ENCODE results near the gene SEL1L3.

Gene SEL1L3

DNA sequence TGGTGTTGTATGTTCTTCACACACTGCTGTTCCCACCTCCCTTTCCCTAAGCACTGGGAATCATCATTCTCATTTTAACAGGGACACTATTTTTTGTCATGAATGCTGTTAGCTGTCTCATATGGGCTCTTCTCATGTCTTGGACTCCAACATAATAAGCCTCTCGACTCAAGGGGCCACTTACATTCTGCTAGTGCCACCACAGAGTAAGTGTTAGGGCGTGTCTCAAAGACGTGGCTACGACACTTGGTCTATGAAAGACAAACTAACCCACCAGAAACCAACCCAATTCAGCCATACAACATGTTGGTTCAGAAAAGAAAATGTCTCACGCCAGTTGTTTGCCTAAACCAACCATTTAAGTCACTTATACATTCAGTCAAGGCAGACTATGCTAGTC is 32.2 kb downstream of the SEL1L3 start:
- Histone ChIP-seq H3K4me3 (ENCODE audit: low read depth, low read length) (no peak overlapping the region), H3K36me3 (ENCODE audit: control insufficient read depth, insufficient read depth, low read length) (peaks cover 5% of the 10 kb centered on the region; the same call in 1 of the 2 replicates), H3K27me3 (ENCODE audit: control insufficient read depth, insufficient read depth, low read length) (no peaks in the 10 kb centered on the region), H3K4me1 (ENCODE audit: control insufficient read depth, insufficient read depth, low read length) (no peaks in the 10 kb centered on the region; the same call in 1 of the 2 replicates), H3K9ac (ENCODE audit: low read length) (no peak overlapping the region), H3K9me3 (ENCODE audit: control insufficient read depth, insufficient read depth, low read depth, low read length) (no peaks in the 10 kb centered on the region), H3K27ac (ENCODE audit: low read depth, low read length) (no peak overlapping the region)

DNA sequence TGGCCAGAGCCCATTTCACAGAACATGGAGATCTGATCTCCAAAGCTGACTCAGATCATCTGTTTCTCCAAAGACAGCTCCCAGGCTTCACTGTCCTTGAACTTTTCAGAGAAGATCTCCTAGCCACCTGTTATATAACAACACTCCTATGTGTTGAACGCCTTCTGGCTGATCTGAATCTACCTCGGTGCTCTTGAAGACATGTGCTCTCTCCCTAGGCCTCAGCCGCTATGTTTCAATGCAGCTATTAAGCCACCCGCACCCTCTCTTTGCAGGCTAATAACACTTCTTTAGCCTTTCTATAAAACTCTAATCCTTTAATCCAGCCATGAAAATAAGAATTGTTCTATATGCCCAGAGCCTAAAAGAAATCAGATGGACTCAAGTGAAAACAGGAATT is 34.9 kb downstream of the SEL1L3 start:
- H3K36me3 ChIP-seq (ENCODE audit: control insufficient read depth, insufficient read depth, low read length): peaks cover 5% of the 10 kb centered on the region; the same call in 1 of the 2 replicates
- H3K27me3 ChIP-seq (ENCODE audit: control insufficient read depth, insufficient read depth, low read length): no peaks in the 10 kb centered on the region
- H3K9me3 ChIP-seq (ENCODE audit: control insufficient read depth, insufficient read depth, low read depth, low read length): no peaks in the 10 kb centered on the region
- H3K4me3 ChIP-seq (ENCODE audit: low read depth, low read length): no peak overlapping the region
- H3K9ac ChIP-seq (ENCODE audit: low read length): no peak overlapping the region
- H3K4me1 ChIP-seq (ENCODE audit: control insufficient read depth, insufficient read depth, low read length): no peaks in the 10 kb centered on the region
- H3K27ac ChIP-seq (ENCODE audit: low read depth, low read length): no peak overlapping the region

DNA sequence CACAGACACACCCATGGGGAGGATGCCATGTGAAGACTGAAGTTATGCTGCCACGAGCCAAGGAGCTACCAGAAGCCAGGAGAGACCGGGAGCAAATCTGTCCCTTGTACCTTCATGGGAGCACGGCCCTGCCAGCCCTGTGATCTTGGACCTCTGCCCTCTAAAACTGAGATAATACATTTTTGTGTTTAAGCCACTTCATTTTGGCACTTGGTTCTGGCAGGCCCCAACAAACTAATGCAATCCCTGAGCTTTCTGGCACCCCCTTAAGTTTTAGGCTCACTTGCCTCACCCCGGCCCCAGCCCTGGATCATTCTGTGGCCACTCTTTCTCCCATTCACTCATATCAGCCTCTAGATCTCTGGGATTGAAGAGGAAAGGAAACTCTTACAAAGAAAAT is 35.4 kb downstream of the SEL1L3 start:
- Histone ChIP-seq H3K27ac (ENCODE audit: low read depth, low read length) (no peak overlapping the region), H3K4me1 (ENCODE audit: control insufficient read depth, insufficient read depth, low read length) (peaks cover 3% of the 10 kb centered on the region), H3K9ac (ENCODE audit: low read length) (no peak overlapping the region), H3K36me3 (ENCODE audit: control insufficient read depth, insufficient read depth, low read length) (peaks cover 5% of the 10 kb centered on the region; the same call in 1 of the 2 replicates), H3K9me3 (ENCODE audit: control insufficient read depth, insufficient read depth, low read depth, low read length) (no peaks in the 10 kb centered on the region), H3K27me3 (ENCODE audit: control insufficient read depth, insufficient read depth, low read length) (no peaks in the 10 kb centered on the region), H3K4me3 (ENCODE audit: low read depth, low read length) (no peak overlapping the region)

DNA sequence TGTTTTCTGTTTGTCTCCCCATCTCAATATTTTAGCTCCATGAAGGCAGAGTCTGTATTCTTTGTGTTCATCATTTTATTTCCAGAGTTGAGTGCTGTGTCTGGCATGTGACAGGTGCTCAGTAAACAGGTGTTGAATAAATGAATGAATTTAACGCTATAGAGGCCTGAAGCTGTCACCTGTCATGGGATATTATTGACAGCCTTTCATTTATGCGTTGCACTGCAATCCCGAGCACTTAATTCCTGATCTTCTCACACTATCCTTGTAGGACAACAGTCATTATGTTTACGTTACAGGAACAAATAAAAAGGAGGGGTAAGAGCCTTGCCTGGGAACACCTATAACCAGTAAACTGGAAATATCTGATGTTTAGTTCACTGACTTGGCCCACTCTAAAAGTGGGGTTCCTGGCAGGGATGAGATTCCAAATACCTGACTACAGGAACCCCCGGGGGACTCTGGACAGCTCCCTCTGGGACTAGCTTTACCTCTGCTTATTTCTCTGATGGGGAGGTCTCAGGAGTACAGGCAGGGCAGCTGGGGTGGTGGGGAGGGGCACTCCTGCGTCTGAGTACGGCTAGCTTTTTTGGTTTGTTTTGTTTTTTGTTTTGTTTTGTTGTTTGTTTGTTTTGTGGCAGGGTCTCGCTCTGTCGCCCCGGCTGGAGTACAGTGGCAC is 36.6 kb downstream of the SEL1L3 start:
- Histone ChIP-seq H3K4me1 (ENCODE audit: control insufficient read depth, insufficient read depth, low read length) (peaks cover 14% of the 10 kb centered on the region), H3K9ac (ENCODE audit: low read length) (no peak overlapping the region), H3K27ac (ENCODE audit: low read depth, low read length) (no peak overlapping the region), H3K4me3 (ENCODE audit: low read depth, low read length) (no peak overlapping the region), H3K27me3 (ENCODE audit: control insufficient read depth, insufficient read depth, low read length) (no peaks in the 10 kb centered on the region), H3K36me3 (ENCODE audit: control insufficient read depth, insufficient read depth, low read length) (peaks cover 5% of the 10 kb centered on the region; the same call in 1 of the 2 replicates), H3K9me3 (ENCODE audit: control insufficient read depth, insufficient read depth, low read depth, low read length) (no peaks in the 10 kb centered on the region)

DNA sequence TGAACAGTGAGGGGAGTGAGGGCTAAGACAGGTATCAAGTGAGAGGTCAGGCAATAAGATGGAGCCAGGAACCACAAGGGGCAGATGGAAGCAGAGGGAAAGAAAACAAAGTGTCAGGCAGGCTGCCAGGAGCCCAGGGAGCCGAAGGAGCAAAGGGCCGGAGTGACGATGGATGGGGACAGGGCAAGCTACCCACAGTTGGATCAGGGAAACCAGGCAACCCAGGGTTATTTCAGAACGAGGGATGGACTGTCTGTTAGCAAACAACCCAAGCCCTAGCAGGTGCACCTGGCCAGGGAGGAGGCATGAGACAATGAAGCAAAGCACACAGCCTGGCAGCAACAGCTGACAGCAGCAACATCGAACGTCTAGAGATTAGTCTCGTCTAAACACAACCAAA is 39.2 kb downstream of the SEL1L3 start:
- no peaks in the 10 kb centered on the region for H3K9me3 ChIP-seq (ENCODE audit: control insufficient read depth, insufficient read depth, low read depth, low read length)
- peaks cover 16% of the 10 kb centered on the region for H3K36me3 ChIP-seq (ENCODE audit: control insufficient read depth, insufficient read depth, low read length)
- H3K27me3 ChIP-seq (ENCODE audit: control insufficient read depth, insufficient read depth, low read length): no peaks in the 10 kb centered on the region
- H3K27ac ChIP-seq (ENCODE audit: low read depth, low read length): no peak overlapping the region
- H3K4me3 ChIP-seq (ENCODE audit: low read depth, low read length): no peak overlapping the region
- H3K4me1 ChIP-seq (ENCODE audit: control insufficient read depth, insufficient read depth, low read length): peaks cover 14% of the 10 kb centered on the region
- no peak overlapping the region for H3K9ac ChIP-seq (ENCODE audit: low read length)

DNA sequence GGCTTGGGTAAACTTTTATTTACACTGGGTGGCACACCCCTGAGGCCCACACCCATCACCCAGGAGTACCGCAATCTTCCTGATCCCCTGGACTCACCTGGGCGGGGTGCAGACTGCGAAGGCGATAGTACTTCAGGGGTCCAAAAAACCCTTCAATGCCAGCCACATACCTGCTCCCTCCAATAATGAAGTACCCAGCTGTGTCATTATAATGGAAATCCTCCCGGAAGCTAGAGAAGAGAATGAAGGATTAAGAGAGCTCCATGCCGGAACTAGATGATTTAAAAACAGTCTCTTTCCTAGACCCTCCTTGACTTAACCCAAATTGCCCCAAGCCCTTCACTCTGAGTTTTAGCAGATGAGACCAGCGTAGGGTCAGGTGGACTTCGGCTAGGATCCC is 40.9 kb downstream of the SEL1L3 start:
- Histone ChIP-seq H3K4me3 (ENCODE audit: low read depth, low read length) (no peak overlapping the region), H3K36me3 (ENCODE audit: control insufficient read depth, insufficient read depth, low read length) (peaks cover 27% of the 10 kb centered on the region)

DNA sequence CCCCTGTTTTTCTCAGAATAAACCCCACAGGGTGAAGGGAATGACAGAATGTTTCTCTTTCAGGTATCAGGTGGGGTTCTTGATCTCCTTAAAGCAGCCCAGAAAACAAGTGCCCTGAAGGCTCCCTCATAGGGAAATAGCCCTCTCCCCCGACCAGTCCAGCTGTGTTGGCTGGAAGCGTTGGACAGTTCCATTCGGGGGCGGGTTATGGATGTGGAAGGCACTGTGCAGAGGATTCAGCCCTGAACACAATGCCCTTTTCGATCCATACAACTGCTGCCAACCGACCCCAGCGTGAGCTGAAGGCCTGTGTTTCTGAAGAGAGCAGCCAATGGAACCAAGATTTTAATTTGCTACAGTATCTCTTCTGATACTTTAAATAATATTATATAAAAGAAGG is 41.5 kb downstream of the SEL1L3 start:
- no peaks in the 10 kb centered on the region for H3K27me3 ChIP-seq (ENCODE audit: control insufficient read depth, insufficient read depth, low read length)
- H3K4me3 ChIP-seq (ENCODE audit: low read depth, low read length): no peak overlapping the region
- H3K4me1 ChIP-seq (ENCODE audit: control insufficient read depth, insufficient read depth, low read length): peaks cover 14% of the 10 kb centered on the region
- H3K9me3 ChIP-seq (ENCODE audit: control insufficient read depth, insufficient read depth, low read depth, low read length): no peaks in the 10 kb centered on the region
- no peak overlapping the region for H3K9ac ChIP-seq (ENCODE audit: low read length)
- H3K27ac ChIP-seq (ENCODE audit: low read depth, low read length): no peak overlapping the region
- H3K36me3 ChIP-seq (ENCODE audit: control insufficient read depth, insufficient read depth, low read length): peaks cover 32% of the 10 kb centered on the region

More for the DNA sequence above, 40.9 kb downstream of the SEL1L3 start:
- H3K27ac ChIP-seq (ENCODE audit: low read depth, low read length): no peak overlapping the region
- H3K4me1 ChIP-seq (ENCODE audit: control insufficient read depth, insufficient read depth, low read length): peaks cover 14% of the 10 kb centered on the region
- no peaks in the 10 kb centered on the region for H3K9me3 ChIP-seq (ENCODE audit: control insufficient read depth, insufficient read depth, low read depth, low read length)
- H3K9ac ChIP-seq (ENCODE audit: low read length): no peak overlapping the region
- no peaks in the 10 kb centered on the region for H3K27me3 ChIP-seq (ENCODE audit: control insufficient read depth, insufficient read depth, low read length)

DNA sequence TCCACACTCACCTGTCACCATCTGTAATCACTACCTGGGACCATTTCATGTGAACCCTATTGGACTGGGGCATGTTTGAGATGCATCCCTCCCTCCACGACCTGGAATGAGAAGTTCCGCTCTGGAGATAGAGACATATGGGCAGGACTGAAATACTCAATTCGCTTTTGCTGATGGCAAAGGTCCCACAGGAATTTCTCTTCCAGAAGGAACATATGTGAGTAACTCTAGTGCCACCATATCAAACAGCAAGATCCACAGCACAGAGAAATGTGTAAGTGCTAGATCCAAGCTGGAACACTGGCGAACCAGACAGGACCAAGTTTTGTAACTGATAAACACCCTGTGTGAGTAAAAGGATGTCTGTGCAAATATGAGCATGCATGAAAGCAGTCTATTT is 43.9 kb downstream of the SEL1L3 start:
- H3K4me3 ChIP-seq (ENCODE audit: low read depth, low read length): no peak overlapping the region
- no peaks in the 10 kb centered on the region for H3K9me3 ChIP-seq (ENCODE audit: control insufficient read depth, insufficient read depth, low read depth, low read length)
- H3K27ac ChIP-seq (ENCODE audit: low read depth, low read length): no peak overlapping the region
- no peak overlapping the region for H3K9ac ChIP-seq (ENCODE audit: low read length)
- H3K4me1 ChIP-seq (ENCODE audit: control insufficient read depth, insufficient read depth, low read length): peaks cover 27% of the 10 kb centered on the region
- H3K36me3 ChIP-seq (ENCODE audit: control insufficient read depth, insufficient read depth, low read length): peaks cover 32% of the 10 kb centered on the region
- H3K27me3 ChIP-seq (ENCODE audit: control insufficient read depth, insufficient read depth, low read length): no peaks in the 10 kb centered on the region

DNA sequence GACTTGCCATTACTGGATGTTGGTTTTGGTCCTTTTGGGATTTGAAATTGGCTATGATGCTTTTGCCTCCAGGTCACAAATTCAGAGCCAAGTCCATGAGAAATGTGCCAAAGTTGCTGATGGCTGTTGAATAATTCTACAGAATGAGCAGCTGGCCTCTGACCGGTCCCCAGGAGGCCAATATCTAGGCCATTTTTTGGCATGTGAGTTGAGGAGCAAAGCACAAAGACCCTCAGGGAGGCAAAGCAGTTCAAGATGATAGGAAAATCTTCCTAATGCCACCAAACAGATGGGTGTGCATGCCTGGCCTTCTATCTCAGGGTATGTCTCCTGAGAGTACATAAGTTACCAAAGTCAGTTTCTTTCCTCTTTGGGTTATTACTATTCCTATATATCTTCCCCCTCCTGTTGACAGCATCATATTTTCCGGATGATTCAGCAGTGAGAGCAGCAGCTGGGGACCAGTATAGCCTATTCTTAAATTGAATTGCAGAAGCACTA is 44.4 kb downstream of the SEL1L3 start:
- H3K9ac ChIP-seq (ENCODE audit: low read length): no peak overlapping the region
- no peaks in the 10 kb centered on the region for H3K27me3 ChIP-seq (ENCODE audit: control insufficient read depth, insufficient read depth, low read length)
- H3K4me1 ChIP-seq (ENCODE audit: control insufficient read depth, insufficient read depth, low read length): peaks cover 31% of the 10 kb centered on the region
- no peak overlapping the region for H3K4me3 ChIP-seq (ENCODE audit: low read depth, low read length)
- H3K36me3 ChIP-seq (ENCODE audit: control insufficient read depth, insufficient read depth, low read length): peaks cover 32% of the 10 kb centered on the region
- no peaks in the 10 kb centered on the region for H3K9me3 ChIP-seq (ENCODE audit: control insufficient read depth, insufficient read depth, low read depth, low read length)
- H3K27ac ChIP-seq (ENCODE audit: low read depth, low read length): no peak overlapping the region

DNA sequence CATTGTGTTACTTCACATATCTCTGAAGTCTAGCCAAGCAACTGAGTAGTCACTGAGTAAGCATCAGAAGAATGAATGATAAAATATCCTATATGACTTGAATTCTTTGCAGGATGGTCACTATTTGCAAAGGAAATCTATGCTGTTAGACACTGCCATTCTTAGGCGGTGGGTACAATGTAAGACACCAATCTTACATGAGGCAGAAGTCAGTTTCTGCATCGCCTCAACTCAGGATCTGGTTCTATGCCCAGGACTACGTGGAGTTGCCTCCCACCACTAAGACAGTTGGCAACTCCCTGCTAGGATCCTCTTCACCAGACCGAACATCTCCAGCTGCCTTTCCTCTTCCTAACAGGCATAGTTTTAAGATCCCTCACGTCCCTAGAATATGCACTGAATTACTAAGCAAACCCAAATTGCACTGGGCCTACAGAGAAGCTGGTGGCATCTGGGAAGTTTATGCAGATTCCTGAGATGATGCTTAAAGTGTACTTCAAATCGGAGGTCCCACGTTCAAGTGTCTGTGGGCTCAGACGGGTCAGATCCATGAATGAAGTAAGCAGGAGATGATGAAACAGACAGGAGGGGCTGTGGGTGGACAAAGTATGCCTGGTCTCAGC is 45.6 kb downstream of the SEL1L3 start:
- peaks cover 2% of the 10 kb centered on the region for H3K27me3 ChIP-seq (ENCODE audit: control insufficient read depth, insufficient read depth, low read length)
- peaks cover 34% of the 10 kb centered on the region for H3K4me1 ChIP-seq (ENCODE audit: control insufficient read depth, insufficient read depth, low read length)
- H3K4me3 ChIP-seq (ENCODE audit: low read depth, low read length): no peak overlapping the region
- H3K9ac ChIP-seq (ENCODE audit: low read length): no peak overlapping the region
- peaks cover 32% of the 10 kb centered on the region for H3K36me3 ChIP-seq (ENCODE audit: control insufficient read depth, insufficient read depth, low read length)
- H3K9me3 ChIP-seq (ENCODE audit: control insufficient read depth, insufficient read depth, low read depth, low read length): no peaks in the 10 kb centered on the region
- no peak overlapping the region for H3K27ac ChIP-seq (ENCODE audit: low read depth, low read length)

DNA sequence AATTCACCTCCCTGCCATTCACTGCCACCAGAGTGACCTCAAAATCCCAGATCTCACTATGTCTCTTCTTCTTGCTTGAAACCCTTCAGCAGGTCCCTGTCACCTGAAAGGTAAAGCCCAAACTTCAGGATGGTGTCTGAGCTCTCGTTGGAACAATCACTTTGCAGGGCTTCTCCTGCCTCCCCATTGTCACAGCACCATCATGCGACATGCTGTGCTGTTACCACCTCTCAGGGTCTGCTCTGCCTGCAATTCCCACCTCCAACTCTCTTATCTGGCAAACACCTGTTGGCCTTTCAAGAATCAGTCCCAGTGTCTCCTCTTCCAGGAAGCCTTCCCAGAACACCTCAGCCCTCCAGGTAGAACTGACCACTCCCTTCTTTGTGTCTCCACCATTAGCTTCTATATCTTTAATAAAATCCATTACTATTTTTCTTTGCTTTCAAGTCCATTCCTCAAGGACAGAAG is 46.2 kb downstream of the SEL1L3 start:
- Histone ChIP-seq H3K27me3 (ENCODE audit: control insufficient read depth, insufficient read depth, low read length) (peaks cover 6% of the 10 kb centered on the region), H3K9me3 (ENCODE audit: control insufficient read depth, insufficient read depth, low read depth, low read length) (no peaks in the 10 kb centered on the region), H3K27ac (ENCODE audit: low read depth, low read length) (no peak overlapping the region), H3K4me3 (ENCODE audit: low read depth, low read length) (no peak overlapping the region), H3K36me3 (ENCODE audit: control insufficient read depth, insufficient read depth, low read length) (peaks cover 32% of the 10 kb centered on the region), H3K4me1 (ENCODE audit: control insufficient read depth, insufficient read depth, low read length) (peaks cover 34% of the 10 kb centered on the region), H3K9ac (ENCODE audit: low read length) (no peak overlapping the region)

Measured in HUES6 (cell line).